Measurements from ENCODE around the gene PTPRE.

PTPRE gene

GRCh38 chr10:128009372-128010126 lies 102.6 kb downstream of the PTPRE start:
- no peaks in the 10 kb centered on the region for H3K36me3 Mint-ChIP-seq (ENCODE audit: low read depth)
- DNase-seq, result no peak
- peaks cover 5% of the 10 kb centered on the region for H3K9me3 Mint-ChIP-seq
- no peak overlapping the region for H3K4me3 Mint-ChIP-seq
- no peak overlapping the region for H3K27ac Mint-ChIP-seq
- peaks cover 40% of the 10 kb centered on the region for H3K27me3 Mint-ChIP-seq (ENCODE audit: low read depth, poor library complexity)
- peaks cover 15% of the 10 kb centered on the region for H3K4me1 Mint-ChIP-seq
- no peak for TF ChIP-seq CTCF (IDR thresholded peaks at IDR 0.05)

- peak; percentile 90 for DNase-seq
- peak; percentile 98 for TF ChIP-seq CTCF (IDR thresholded peaks at IDR 0.05)
- no peaks in the 10 kb centered on the region for H3K36me3 Mint-ChIP-seq (ENCODE audit: low read depth)
- peaks cover 5% of the 10 kb centered on the region for H3K9me3 Mint-ChIP-seq
- no peak overlapping the region for H3K4me3 Mint-ChIP-seq
- peaks cover 15% of the 10 kb centered on the region for H3K4me1 Mint-ChIP-seq
- no peak overlapping the region for H3K27ac Mint-ChIP-seq
- peaks cover 30% of the 10 kb centered on the region for H3K27me3 Mint-ChIP-seq (ENCODE audit: low read depth, poor library complexity)
Measured at GRCh38 chr10:128011059-128011979, 104.4 kb downstream of the PTPRE start.

GRCh38 chr10:128013626-128014025 lies 106.7 kb downstream of the PTPRE start:
- DNase-seq, result no peak
- TF ChIP-seq CTCF (IDR thresholded peaks at IDR 0.05), result no peak
- Mint-ChIP-seq H3K36me3 (ENCODE audit: low read depth) (no peaks in the 10 kb centered on the region), H3K27ac (no peak overlapping the region), H3K27me3 (ENCODE audit: low read depth, poor library complexity) (peaks cover 29% of the 10 kb centered on the region), H3K4me3 (no peak overlapping the region), H3K4me1 (peaks cover 15% of the 10 kb centered on the region), H3K9me3 (peaks cover 5% of the 10 kb centered on the region)

- DNase-seq, result no peak
- H3K9me3 Mint-ChIP-seq, result peaks cover 5% of the 10 kb centered on the region
- peaks cover 27% of the 10 kb centered on the region for H3K27me3 Mint-ChIP-seq (ENCODE audit: low read depth, poor library complexity)
- H3K27ac Mint-ChIP-seq, result no peak overlapping the region
- H3K4me3 Mint-ChIP-seq, result no peak overlapping the region
- H3K36me3 Mint-ChIP-seq (ENCODE audit: low read depth), result no peaks in the 10 kb centered on the region
- no peak for TF ChIP-seq CTCF (IDR thresholded peaks at IDR 0.05)
- H3K4me1 Mint-ChIP-seq, result peaks cover 15% of the 10 kb centered on the region
Measured at GRCh38 chr10:128014236-128014635, 107.3 kb downstream of the PTPRE start.

- DNase-seq, result no peak
- Mint-ChIP-seq H3K4me3 (no peak overlapping the region), H3K27me3 (ENCODE audit: low read depth, poor library complexity) (peaks cover 13% of the 10 kb centered on the region), H3K27ac (no peak overlapping the region), H3K4me1 (no peaks in the 10 kb centered on the region), H3K36me3 (ENCODE audit: low read depth) (no peaks in the 10 kb centered on the region), H3K9me3 (peaks cover 5% of the 10 kb centered on the region)
- TF ChIP-seq CTCF (IDR thresholded peaks at IDR 0.05), result no peak
Measured at GRCh38 chr10:128016423-128017060, 109.6 kb downstream of the PTPRE start.
